Endothelial cell of umbilical vein (primary cell): Measurements from ENCODE around the gene TRIM32. TPM values are rescaled to one million over a fixed set of nuclear protein-coding genes. Genes with fewer than 3 reads are reported as not detected.

Experiments used
- BruUV-seq: library from RNA; stranded (reverse); fragments of 400-500 nt; replicated peaks from 2 replicates; lab custom pipeline; 2021; lab: Mats Ljungman, UMichigan
- CTCF ChIA-PET: fragments of 300-600, 350-600 bp; sonication (Branson Sonifier 250); formaldehyde crosslinking; loops from one replicate; lab custom pipeline; 2021; ENCODE audit warnings: antibody characterized with exemption, inconsistent platforms; lab: Charles Lee
- POLR2A ChIA-PET: fragments of 300-600, 350-600 bp; sonication (Branson Sonifier 250); formaldehyde crosslinking; loops from one replicate; lab custom pipeline; 2021; ENCODE audit warnings: antibody characterized with exemption, inconsistent platforms; lab: Charles Lee
- DNase-seq: peaks from one replicate; pipeline ENCODE4 v3.0.0-alpha.2; 2011; ENCODE audit warnings: low read depth, low spot score
- FAIRE-seq: peaks from 2 replicates; lab custom pipeline; 2011; peaks lifted over from hg19 to GRCh38; lab: Jason Lieb, UNC
- H2AFZ ChIP-seq: 2 replicates; pipeline ENCODE4 v1.6.0; 2012; ENCODE audit warnings: low read depth, low read length, control low read depth, inconsistent platforms
- H3K27ac ChIP-seq: 2 replicates; pipeline ENCODE4 v1.5.1; 2011; ENCODE audit warnings: low read depth, mild to moderate bottlenecking, control low read depth, low read length, moderate library complexity; ENCODE audit not compliant: insufficient read depth
- H3K27me3 ChIP-seq, 2 experiments: 2 replicates each; pipeline versions ENCODE4 v1.6.0 to v1.6.1; 2011; ENCODE audit warnings: low read length in 2 of 2, mixed read lengths in 1 of 2; ENCODE audit not compliant: control insufficient read depth in 2 of 2, insufficient read depth in 2 of 2
- H3K36me3 ChIP-seq, 2 experiments: 2 replicates in 1 of 2; 3 replicates in 1 of 2; pipeline ENCODE4 v1.5.1; 2011; ENCODE audit warnings: low read length in 2 of 2, mild to moderate bottlenecking in 1 of 2, moderate library complexity in 1 of 2; ENCODE audit not compliant: control insufficient read depth in 2 of 2, insufficient read depth in 2 of 2; ENCODE audit errors: extremely low read depth in 1 of 2
- H3K4me1 ChIP-seq: 3 replicates; pipeline ENCODE4 v1.5.1; 2011; ENCODE audit warnings: mild to moderate bottlenecking, low read length; ENCODE audit not compliant: control insufficient read depth, insufficient read depth; ENCODE audit errors: extremely low read depth
- H3K4me2 ChIP-seq: 2 replicates; pipeline ENCODE4 v1.6.1; 2011; ENCODE audit warnings: low read length, control low read depth, mixed read lengths; ENCODE audit not compliant: insufficient read depth
- H3K4me3 ChIP-seq, 3 experiments: fragments of 200-600 bp in 1 of 3; sonication (generic), shearing (Covaris generic) in 1 of 3; replicated peaks in 1 of 3; 2 replicates each; pipeline ENCODE4 v1.5.1; 2011 to 2016; ENCODE audit warnings: control low read depth in 3 of 3, low read length in 3 of 3, mild to moderate bottlenecking in 2 of 3, inconsistent platforms in 1 of 3, low read depth in 1 of 3, moderate library complexity in 1 of 3; ENCODE audit not compliant: insufficient read depth in 1 of 3
- H3K79me2 ChIP-seq: 2 replicates; pipeline ENCODE4 v1.6.0; 2012; ENCODE audit warnings: low read length, inconsistent platforms; ENCODE audit not compliant: control insufficient read depth, insufficient read depth
- H3K9ac ChIP-seq: replicated peaks from 2 replicates; pipeline ENCODE3; 2011; ENCODE audit warnings: low read length, control low read depth; ENCODE audit not compliant: insufficient read depth; ENCODE audit errors: extremely low read depth
- H3K9me1 ChIP-seq: replicated peaks from 3 replicates; pipeline ENCODE4 v1.6.0; 2011; ENCODE audit warnings: mild to moderate bottlenecking, low read length; ENCODE audit not compliant: control insufficient read depth, insufficient read depth; ENCODE audit errors: extremely low read depth
- H3K9me3 ChIP-seq: replicated peaks from 2 replicates; pipeline ENCODE4 v1.5.1; 2012; ENCODE audit warnings: low read length, inconsistent platforms; ENCODE audit not compliant: control insufficient read depth, insufficient read depth
- H4K20me1 ChIP-seq: replicated peaks from 2 replicates; pipeline ENCODE3; 2011; ENCODE audit warnings: mild to moderate bottlenecking, low read length; ENCODE audit not compliant: control insufficient read depth, insufficient read depth; ENCODE audit errors: extremely low read depth
- EZH2 ChIP-seq: IDR thresholded peaks from 2 replicates; pipeline ENCODE4 v1.6.1; 2012; ENCODE audit warnings: borderline replicate concordance, low read depth, mild to moderate bottlenecking, moderate library complexity, low read length, inconsistent platforms; ENCODE audit not compliant: severe bottlenecking
- FOS ChIP-seq: IDR thresholded peaks from 2 replicates; pipeline ENCODE4 v1.6.1; 2011; ENCODE audit warnings: mild to moderate bottlenecking, low read length, moderate library complexity, borderline replicate concordance; ENCODE audit not compliant: insufficient read depth
- GATA2 ChIP-seq: IDR thresholded peaks from 2 replicates; pipeline ENCODE4 v1.7.0; 2011; ENCODE audit warnings: low read depth, mild to moderate bottlenecking, moderate library complexity, mixed read lengths, low read length; ENCODE audit not compliant: insufficient read length, insufficient read depth
- JUN ChIP-seq: IDR thresholded peaks from 2 replicates; pipeline ENCODE4 v1.6.1; 2011; ENCODE audit warnings: borderline replicate concordance, low read depth; ENCODE audit not compliant: insufficient read length, insufficient read depth
- MYC ChIP-seq: IDR thresholded peaks from one replicate; pipeline ENCODE4 v1.6.1; 2011; ENCODE audit warnings: mild to moderate bottlenecking, low read depth, low read length
- POLR2A ChIP-seq: IDR thresholded peaks from 2 replicates; pipeline ENCODE4 v1.6.1; 2012; ENCODE audit warnings: low read depth, mild to moderate bottlenecking, control low read depth, low read length
- POLR2AphosphoS5 ChIP-seq: IDR thresholded peaks from 2 replicates; pipeline ENCODE4 v1.6.1; 2012; ENCODE audit warnings: low read depth, mild to moderate bottlenecking, control low read depth, low read length, moderate library complexity; ENCODE audit not compliant: insufficient read depth
- dilution Hi-C: fragments of 300-500 bp; cut with MboI; formaldehyde crosslinking; loops from one replicate; pipeline ENCODE4 v1.15.0; 2019; ENCODE audit warnings: low sequenced_read_pairs; ENCODE audit not compliant: extremely low pct_ligation_motif_present
- intact Hi-C: fragments of 100-400 bp; cut with micrococcal nuclease; formaldehyde crosslinking; loops from one replicate; pipeline ENCODE4 v1.10.0; 2022
- polyA plus RNA-seq, 4 experiments: library from polyadenylated mRNA; depleted of rRNA in 3 of 4; stranded (reverse) in 3 of 4; unstranded in 1 of 4; fragments of >200 nt; gene quantifications; 2 replicates each; pipeline versions ENCODE4 v1.2.1 to v1.2.3, GENCODE V29; 2011 to 2012; ENCODE audit warnings: missing spikeins in 1 of 4
- total RNA-seq: library from RNA; stranded (reverse); gene quantifications from 2 replicates; pipeline ENCODE4 v1.2.3, GENCODE V29; 2021
- TF ChIP-seq, protein P1 (sequence below): IDR thresholded peaks from 2 replicates; pipeline ENCODE4 v1.6.1; 2011; ENCODE audit not compliant: insufficient read depth, insufficient read length
- TF ChIP-seq, protein P2 (sequence below), 2 donors: IDR thresholded peaks; 1 replicate in 1 of 2; 2 replicates in 1 of 2; pipeline ENCODE4 v1.5.1; 2011; ENCODE audit warnings: low read length in 2 of 2, mild to moderate bottlenecking in 2 of 2, moderate library complexity in 2 of 2, control low read depth in 1 of 2, inconsistent platforms in 1 of 2, low read depth in 1 of 2; ENCODE audit not compliant: insufficient read depth in 1 of 2; ENCODE audit errors: extremely low read depth in 1 of 2

Gene TRIM32
- total and polyA plus RNA-seq, 2 donors (not counting 3 experiments of a cell fraction or from before 2014, with no cell fraction given): 10.8 to 18.4 TPM

DNA sequence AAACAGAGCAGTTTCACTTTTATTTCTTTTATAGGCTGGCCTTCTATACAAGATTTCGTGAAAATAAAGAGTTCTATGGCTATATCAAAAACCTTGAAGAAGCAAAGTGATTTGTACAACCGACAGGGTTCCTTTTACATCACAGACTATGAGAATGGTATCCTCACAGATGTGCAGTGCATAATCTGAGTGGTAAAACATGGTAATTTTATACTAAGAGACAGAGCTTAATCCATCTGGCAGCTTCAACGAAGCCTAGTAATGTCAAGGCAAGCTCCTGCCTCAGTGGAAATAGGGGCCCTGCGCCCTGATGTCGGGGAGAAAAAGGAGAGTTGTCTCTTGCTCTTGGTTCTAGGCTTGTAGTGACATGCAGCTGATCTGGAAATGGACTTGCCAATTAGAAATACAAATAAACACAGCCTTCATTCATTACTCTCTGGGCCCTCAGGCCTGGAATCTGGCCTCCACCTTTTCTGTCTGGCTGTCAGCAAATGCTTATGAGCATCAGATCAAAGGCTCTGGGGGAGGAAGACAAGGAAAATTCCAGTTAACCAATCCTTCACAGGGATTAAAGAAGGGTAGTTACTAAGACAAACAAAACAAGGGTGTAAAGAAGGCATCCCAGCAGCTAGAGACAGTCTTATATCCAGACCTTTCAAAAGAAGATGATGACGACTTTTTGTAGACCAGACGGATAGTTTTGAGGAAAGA is 33.6 kb upstream of the TRIM32 start:
- BruUV-seq: no TSS peak
- H3K4me2 ChIP-seq: no peak overlapping the region
- H3K79me2 ChIP-seq: no peaks in the 10 kb centered on the region
- no peaks in the 10 kb centered on the region for H3K9me3 ChIP-seq
- H3K27ac ChIP-seq: no peak overlapping the region
- intact Hi-C loops: no loop called here
- no peak overlapping the region for H3K4me3 ChIP-seq
- no peaks in the 10 kb centered on the region for H3K36me3 ChIP-seq
- H2AFZ ChIP-seq: no peak overlapping the region
- H4K20me1 ChIP-seq: no peaks in the 10 kb centered on the region
- H3K9me1 ChIP-seq: no peaks in the 10 kb centered on the region
- TF ChIP-seq FOS: no peak
- no peak for TF ChIP-seq POLR2A
- TF ChIP-seq MYC: no peak
- TF ChIP-seq POLR2AphosphoS5: no peak
- TF ChIP-seq, protein P1, sequence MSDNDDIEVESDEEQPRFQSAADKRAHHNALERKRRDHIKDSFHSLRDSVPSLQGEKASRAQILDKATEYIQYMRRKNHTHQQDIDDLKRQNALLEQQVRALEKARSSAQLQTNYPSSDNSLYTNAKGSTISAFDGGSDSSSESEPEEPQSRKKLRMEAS: no peak
- TF ChIP-seq JUN: no peak
- TF ChIP-seq EZH2: no peak
- no peak for TF ChIP-seq GATA2
- TF ChIP-seq, protein P2, sequence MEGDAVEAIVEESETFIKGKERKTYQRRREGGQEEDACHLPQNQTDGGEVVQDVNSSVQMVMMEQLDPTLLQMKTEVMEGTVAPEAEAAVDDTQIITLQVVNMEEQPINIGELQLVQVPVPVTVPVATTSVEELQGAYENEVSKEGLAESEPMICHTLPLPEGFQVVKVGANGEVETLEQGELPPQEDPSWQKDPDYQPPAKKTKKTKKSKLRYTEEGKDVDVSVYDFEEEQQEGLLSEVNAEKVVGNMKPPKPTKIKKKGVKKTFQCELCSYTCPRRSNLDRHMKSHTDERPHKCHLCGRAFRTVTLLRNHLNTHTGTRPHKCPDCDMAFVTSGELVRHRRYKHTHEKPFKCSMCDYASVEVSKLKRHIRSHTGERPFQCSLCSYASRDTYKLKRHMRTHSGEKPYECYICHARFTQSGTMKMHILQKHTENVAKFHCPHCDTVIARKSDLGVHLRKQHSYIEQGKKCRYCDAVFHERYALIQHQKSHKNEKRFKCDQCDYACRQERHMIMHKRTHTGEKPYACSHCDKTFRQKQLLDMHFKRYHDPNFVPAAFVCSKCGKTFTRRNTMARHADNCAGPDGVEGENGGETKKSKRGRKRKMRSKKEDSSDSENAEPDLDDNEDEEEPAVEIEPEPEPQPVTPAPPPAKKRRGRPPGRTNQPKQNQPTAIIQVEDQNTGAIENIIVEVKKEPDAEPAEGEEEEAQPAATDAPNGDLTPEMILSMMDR (IDR thresholded peaks at IDR 0.05; ENCODE audit: extremely low read depth in 1 of 2, insufficient read depth in 1 of 2, low read depth in 1 of 2, low read length in 2 of 2): no peak
- H3K9ac ChIP-seq: no peak overlapping the region
- DNase-seq (no peak), FAIRE-seq (no peak)
- no peaks in the 10 kb centered on the region for H3K4me1 ChIP-seq
- dilution Hi-C loops: no loop called here
- H3K27me3 ChIP-seq: no peaks in the 10 kb centered on the region
- POLR2A ChIA-PET: no interaction called here
- CTCF ChIA-PET: no interaction called here
